Measurements from ENCODE around the gene PRUNE2. TPM values are rescaled to one million over a fixed set of nuclear protein-coding genes. Genes with fewer than 3 reads are reported as not detected.

The PRUNE2 gene
- total RNA-seq, 2 experiments from 2014 or later = 0.38 to 0.44 TPM

DNA sequence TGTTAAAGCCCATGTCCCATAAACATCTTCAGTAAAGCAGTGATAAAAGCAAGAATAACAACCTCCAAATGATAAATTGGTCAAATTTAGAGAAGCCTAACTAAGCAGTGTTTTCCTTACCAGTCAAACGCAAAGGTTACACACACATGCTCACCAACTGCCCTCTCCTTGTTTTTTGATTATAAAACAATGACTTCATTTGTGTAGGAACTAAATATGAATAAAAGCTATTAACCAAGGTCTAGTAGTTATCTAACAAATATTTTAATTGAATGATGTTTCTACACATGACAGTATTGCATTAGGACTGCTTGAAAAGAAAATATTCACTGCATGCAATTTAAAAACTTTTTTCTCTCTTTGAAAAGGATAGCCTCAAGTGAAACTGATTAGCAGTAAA lies 105.0 kb downstream of the PRUNE2 start:
- TF ChIP-seq, protein P1, sequence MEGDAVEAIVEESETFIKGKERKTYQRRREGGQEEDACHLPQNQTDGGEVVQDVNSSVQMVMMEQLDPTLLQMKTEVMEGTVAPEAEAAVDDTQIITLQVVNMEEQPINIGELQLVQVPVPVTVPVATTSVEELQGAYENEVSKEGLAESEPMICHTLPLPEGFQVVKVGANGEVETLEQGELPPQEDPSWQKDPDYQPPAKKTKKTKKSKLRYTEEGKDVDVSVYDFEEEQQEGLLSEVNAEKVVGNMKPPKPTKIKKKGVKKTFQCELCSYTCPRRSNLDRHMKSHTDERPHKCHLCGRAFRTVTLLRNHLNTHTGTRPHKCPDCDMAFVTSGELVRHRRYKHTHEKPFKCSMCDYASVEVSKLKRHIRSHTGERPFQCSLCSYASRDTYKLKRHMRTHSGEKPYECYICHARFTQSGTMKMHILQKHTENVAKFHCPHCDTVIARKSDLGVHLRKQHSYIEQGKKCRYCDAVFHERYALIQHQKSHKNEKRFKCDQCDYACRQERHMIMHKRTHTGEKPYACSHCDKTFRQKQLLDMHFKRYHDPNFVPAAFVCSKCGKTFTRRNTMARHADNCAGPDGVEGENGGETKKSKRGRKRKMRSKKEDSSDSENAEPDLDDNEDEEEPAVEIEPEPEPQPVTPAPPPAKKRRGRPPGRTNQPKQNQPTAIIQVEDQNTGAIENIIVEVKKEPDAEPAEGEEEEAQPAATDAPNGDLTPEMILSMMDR (conservative IDR thresholded peaks at IDR 0.05; ENCODE audit: low read length) = no peak
- no peak for TF ChIP-seq EZH2phosphoT487 (IDR thresholded peaks at IDR 0.05; ENCODE audit: borderline replicate concordance, low read depth, low read length)
- Histone ChIP-seq H3K79me2 (ENCODE audit: insufficient read depth, low read depth, low read length) (no peaks in the 10 kb centered on the region), H2AFZ (ENCODE audit: low read length) (no peak overlapping the region), H3K9me2 (ENCODE audit: insufficient read depth, low read length) (no peaks in the 10 kb centered on the region), H3K4me3 (ENCODE audit: low read depth, low read length, poor library complexity, severe bottlenecking) (no peak overlapping the region), H4K20me1 (ENCODE audit: insufficient read depth, low read length) (no peaks in the 10 kb centered on the region), H3K27ac (ENCODE audit: low read depth, low read length, poor library complexity, severe bottlenecking) (no peak overlapping the region), H3K4me2 (ENCODE audit: low read length) (no peak overlapping the region), H3K9me3 (ENCODE audit: low read length) (no peaks in the 10 kb centered on the region), H3K4me1 (ENCODE audit: insufficient read depth, low read length, poor library complexity, severe bottlenecking) (no peaks in the 10 kb centered on the region), H3K36me3 (ENCODE audit: insufficient read depth, low read length) (no peaks in the 10 kb centered on the region)
- ChIA-PET POLR2A (interaction anchor here (0.6 to 0.7 kb wide), 3 partner anchors 8 to 208 kb away, joined by 3 to 4 read pairs (median 3); no protein-coding TSS in a partner anchor), CTCF (ENCODE audit: unreplicated experiment) (no interaction called here)
- no TSS peak for BruUV-seq (replicated peaks)
- no peak for DNase-seq (ENCODE audit: low spot score)
- intact Hi-C loops (cut with micrococcal nuclease; ENCODE audit: unreplicated experiment) = no loop called here

GRCh38 chr9:76799473-76799872 lies 106.4 kb downstream of the PRUNE2 start:
- H3K79me2 ChIP-seq (ENCODE audit: insufficient read depth, low read depth, low read length) = no peaks in the 10 kb centered on the region
- no peaks in the 10 kb centered on the region for H4K20me1 ChIP-seq (ENCODE audit: insufficient read depth, low read length)
- no peaks in the 10 kb centered on the region for H3K36me3 ChIP-seq (ENCODE audit: insufficient read depth, low read length)
- no TSS peak for BruUV-seq (replicated peaks)
- no peaks in the 10 kb centered on the region for H3K4me1 ChIP-seq (ENCODE audit: insufficient read depth, low read length, poor library complexity, severe bottlenecking)
- CTCF ChIA-PET (ENCODE audit: unreplicated experiment) = no interaction called here
- POLR2A ChIA-PET = no interaction called here
- no peak overlapping the region for H3K4me3 ChIP-seq (ENCODE audit: low read depth, low read length, poor library complexity, severe bottlenecking)
- intact Hi-C loops (cut with micrococcal nuclease; ENCODE audit: unreplicated experiment) = no loop called here
- no peak overlapping the region for H3K27ac ChIP-seq (ENCODE audit: low read depth, low read length, poor library complexity, severe bottlenecking)
- H3K9me2 ChIP-seq (ENCODE audit: insufficient read depth, low read length) = no peaks in the 10 kb centered on the region
- no peak for DNase-seq (ENCODE audit: low spot score)
- TF ChIP-seq, protein P1 (conservative IDR thresholded peaks at IDR 0.05; ENCODE audit: low read length) = no peak
- no peak for TF ChIP-seq EZH2phosphoT487 (IDR thresholded peaks at IDR 0.05; ENCODE audit: borderline replicate concordance, low read depth, low read length)
- H2AFZ ChIP-seq (ENCODE audit: low read length) = no peak overlapping the region
- no peak overlapping the region for H3K4me2 ChIP-seq (ENCODE audit: low read length)
- H3K9me3 ChIP-seq (ENCODE audit: low read length) = no peaks in the 10 kb centered on the region

GRCh38 chr9:76798527-76798926 lies 107.4 kb downstream of the PRUNE2 start:
- intact Hi-C loops (cut with micrococcal nuclease; ENCODE audit: unreplicated experiment) = no loop called here
- no peak for DNase-seq (ENCODE audit: low spot score)
- ChIA-PET POLR2A (no interaction called here), CTCF (ENCODE audit: unreplicated experiment) (no interaction called here)
- H3K4me2 ChIP-seq (ENCODE audit: low read length) = no peak overlapping the region
- H3K9me3 ChIP-seq (ENCODE audit: low read length) = no peaks in the 10 kb centered on the region
- no peak overlapping the region for H3K4me3 ChIP-seq (ENCODE audit: low read depth, low read length, poor library complexity, severe bottlenecking)
- H3K27ac ChIP-seq (ENCODE audit: low read depth, low read length, poor library complexity, severe bottlenecking) = no peak overlapping the region
- H3K9me2 ChIP-seq (ENCODE audit: insufficient read depth, low read length) = no peaks in the 10 kb centered on the region
- no peaks in the 10 kb centered on the region for H3K79me2 ChIP-seq (ENCODE audit: insufficient read depth, low read depth, low read length)
- no peak overlapping the region for H2AFZ ChIP-seq (ENCODE audit: low read length)
- BruUV-seq (replicated peaks) = no TSS peak
- no peaks in the 10 kb centered on the region for H4K20me1 ChIP-seq (ENCODE audit: insufficient read depth, low read length)
- H3K4me1 ChIP-seq (ENCODE audit: insufficient read depth, low read length, poor library complexity, severe bottlenecking) = no peaks in the 10 kb centered on the region
- no peaks in the 10 kb centered on the region for H3K36me3 ChIP-seq (ENCODE audit: insufficient read depth, low read length)
- TF ChIP-seq EZH2phosphoT487 (IDR thresholded peaks at IDR 0.05; ENCODE audit: borderline replicate concordance, low read depth, low read length) = no peak
- TF ChIP-seq, protein P1 (conservative IDR thresholded peaks at IDR 0.05; ENCODE audit: low read length) = no peak

All from OCI-LY7 (cell line).